ENCODE data around the gene RPS15. TPM values are rescaled to one million over a fixed set of nuclear protein-coding genes. Genes with fewer than 3 reads are reported as not detected.

The RPS15 gene
- polyA plus RNA-seq, 1 of the 3 experiments (the other 2 are of a cell fraction): 3,749 TPM

DNA sequence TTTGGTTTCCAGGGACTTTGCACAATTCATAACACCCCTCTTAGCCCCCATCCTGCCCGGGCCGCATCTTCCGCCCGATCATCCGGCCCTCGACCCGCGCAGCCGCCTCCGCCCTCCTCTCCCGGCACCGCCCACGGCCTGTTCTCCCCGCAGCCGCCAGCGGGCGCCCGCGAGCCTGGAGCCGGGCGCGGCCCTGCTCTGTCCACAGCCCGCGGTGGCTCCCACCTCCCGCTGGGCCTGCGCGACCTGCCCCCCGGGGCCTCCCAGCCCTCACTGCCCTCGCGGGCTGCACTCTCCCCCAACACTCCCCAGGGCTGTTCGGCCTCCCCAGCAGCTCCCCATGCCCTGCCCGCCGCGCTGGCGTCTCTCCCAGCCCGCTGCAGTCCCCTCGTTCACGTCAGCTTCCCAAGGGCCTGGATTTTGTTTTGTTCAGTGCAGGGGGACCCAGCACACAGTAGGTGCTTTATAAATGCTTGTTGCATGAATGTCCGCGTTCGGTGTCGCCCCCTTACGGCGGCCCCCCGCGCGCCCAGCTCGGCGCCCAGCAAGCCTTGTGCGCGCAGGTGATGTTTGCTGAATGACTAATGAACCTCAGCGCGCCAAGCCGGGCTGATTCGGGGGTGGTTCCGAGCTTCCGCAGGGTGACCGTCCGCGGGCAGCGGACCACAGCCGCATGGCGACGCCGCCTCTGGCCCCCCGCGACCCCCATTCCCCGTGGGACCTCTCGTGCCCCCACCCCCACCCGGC lies 7.2 kb downstream of the RPS15 start (continued):
- TF ChIP-seq, protein P1, sequence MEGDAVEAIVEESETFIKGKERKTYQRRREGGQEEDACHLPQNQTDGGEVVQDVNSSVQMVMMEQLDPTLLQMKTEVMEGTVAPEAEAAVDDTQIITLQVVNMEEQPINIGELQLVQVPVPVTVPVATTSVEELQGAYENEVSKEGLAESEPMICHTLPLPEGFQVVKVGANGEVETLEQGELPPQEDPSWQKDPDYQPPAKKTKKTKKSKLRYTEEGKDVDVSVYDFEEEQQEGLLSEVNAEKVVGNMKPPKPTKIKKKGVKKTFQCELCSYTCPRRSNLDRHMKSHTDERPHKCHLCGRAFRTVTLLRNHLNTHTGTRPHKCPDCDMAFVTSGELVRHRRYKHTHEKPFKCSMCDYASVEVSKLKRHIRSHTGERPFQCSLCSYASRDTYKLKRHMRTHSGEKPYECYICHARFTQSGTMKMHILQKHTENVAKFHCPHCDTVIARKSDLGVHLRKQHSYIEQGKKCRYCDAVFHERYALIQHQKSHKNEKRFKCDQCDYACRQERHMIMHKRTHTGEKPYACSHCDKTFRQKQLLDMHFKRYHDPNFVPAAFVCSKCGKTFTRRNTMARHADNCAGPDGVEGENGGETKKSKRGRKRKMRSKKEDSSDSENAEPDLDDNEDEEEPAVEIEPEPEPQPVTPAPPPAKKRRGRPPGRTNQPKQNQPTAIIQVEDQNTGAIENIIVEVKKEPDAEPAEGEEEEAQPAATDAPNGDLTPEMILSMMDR (IDR thresholded peaks at IDR 0.05): peak; percentile 83
- no peak for TF ChIP-seq PBX3 (IDR thresholded peaks at IDR 0.05)
- TF ChIP-seq NFIC (IDR thresholded peaks at IDR 0.05; ENCODE audit: borderline replicate concordance): no peak
- TF ChIP-seq TAF1 (IDR thresholded peaks at IDR 0.05; ENCODE audit: borderline replicate concordance, low read depth, low read length): no peak
- TF ChIP-seq EP300 (IDR thresholded peaks at IDR 0.05; ENCODE audit: borderline replicate concordance in 1 of 2, low read depth in 1 of 2, low read length in 1 of 2): 0 out of 4 replicates have a peak, but pooled peaks of 1 of the 2 experiments have one; percentile 7
- TF ChIP-seq EZH2phosphoT487 (IDR thresholded peaks at IDR 0.05; ENCODE audit: borderline replicate concordance, low read depth): no peak
- TF ChIP-seq FOXM1 (IDR thresholded peaks at IDR 0.05; ENCODE audit: low read depth): no peak
- TF ChIP-seq NRF1 (IDR thresholded peaks at IDR 0.05; ENCODE audit: low read depth, low read length): peak; percentile 62

GRCh38 chr19:1445932-1446712 lies 7.9 kb downstream of the RPS15 start:
- POLR2A ChIA-PET: interaction anchor here (0.6 to 1.6 kb wide), 4 partner anchors 177 to 592 kb away, joined by 3 to 10 read pairs (median 4); partner anchors contain the start of gene CIRBP
- Histone ChIP-seq H3K9me2 (no peaks in the 10 kb centered on the region), H3K27me3 (ENCODE audit: insufficient read depth) (no peaks in the 10 kb centered on the region), H3K4me2 (peak overlapping the region; percentile 90), H3K27ac (ENCODE audit: low read depth in 2 of 2, low read length in 1 of 2) (peak overlapping the region in 1 of 2 experiments; percentile 75; a peak in 1 of 4 replicates), H4K20me1 (ENCODE audit: insufficient read depth) (peaks cover 52% of the 10 kb centered on the region), H3K4me1 (ENCODE audit: control insufficient read depth in 1 of 2, insufficient read depth in 2 of 2, low read depth in 1 of 2, low read length in 1 of 2) (peaks cover 3 to 30% of the 10 kb centered on the region in 2 experiments; a peak in 3 of 4 replicates), H3K9ac (no peak overlapping the region), H3K36me3 (replicated peaks in 1 of 2; ENCODE audit: control insufficient read depth in 1 of 2, insufficient read depth in 2 of 2, low read length in 1 of 2) (peaks cover 15 to 20% of the 10 kb centered on the region in 2 experiments), H3F3A (replicated peaks; ENCODE audit: insufficient read depth) (peaks cover 48% of the 10 kb centered on the region), H2AFZ (ENCODE audit: low read depth) (no peak overlapping the region), H3K4me3 (ENCODE audit: low read depth in 2 of 2, low read length in 1 of 2) (peak overlapping the region; percentile 64 to 68), H3K79me2 (ENCODE audit: insufficient read depth) (peaks cover 11% of the 10 kb centered on the region), H3K9me3 (no peaks in the 10 kb centered on the region)
- WGBS (ENCODE audit: low lambda C conversion rate): 0% methylated on average over 3 of the region's 99 CpGs
- CTCF ChIA-PET: interaction anchor here (0.8 to 2.8 kb wide), 19 partner anchors 8 to 202 kb away, joined by 3 to 21 read pairs (median 5); no protein-coding TSS in a partner anchor
- TF ChIP-seq TEAD4 (IDR thresholded peaks at IDR 0.05; ENCODE audit: borderline replicate concordance, insufficient read depth) (no peak), CHD2 (IDR thresholded peaks at IDR 0.05; ENCODE audit: low read length, partially characterized antibody) (peak; percentile 94), NRF1 (IDR thresholded peaks at IDR 0.05; ENCODE audit: low read depth, low read length) (peak; percentile 73)
- DNase-seq: peak; percentile 99

Data from SK-N-SH (cell line).